HG03280 (cell line): ENCODE results near the gene PSME1.
"Not testable (repeated sequence)": the region's sequence is repeated elsewhere in the genome, so short reads cannot be mapped to it uniquely, and the experiment has no call there.

Source experiments
- ATAC-seq: cut with Tn5 transposase; IDR thresholded peaks from one replicate; pipeline ENCODE4 v1.9.1; 2021; ENCODE audit warnings: mild to moderate bottlenecking, moderate library complexity; ENCODE audit not compliant: unreplicated experiment

The PSME1 gene

DNA sequence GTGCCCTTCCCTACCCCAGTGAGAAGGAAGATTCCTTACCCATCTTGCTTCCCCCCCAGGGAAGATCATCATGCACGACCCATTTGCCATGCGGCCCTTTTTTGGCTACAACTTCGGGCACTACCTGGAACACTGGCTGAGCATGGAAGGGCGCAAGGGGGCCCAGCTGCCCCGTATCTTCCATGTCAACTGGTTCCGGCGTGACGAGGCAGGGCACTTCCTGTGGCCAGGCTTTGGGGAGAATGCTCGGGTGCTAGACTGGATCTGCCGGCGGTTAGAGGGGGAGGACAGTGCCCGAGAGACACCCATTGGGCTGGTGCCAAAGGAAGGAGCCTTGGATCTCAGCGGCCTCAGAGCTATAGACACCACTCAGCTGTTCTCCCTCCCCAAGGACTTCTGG, 32.5 kb upstream of the PSME1 start:
- no peak for ATAC-seq

DNA sequence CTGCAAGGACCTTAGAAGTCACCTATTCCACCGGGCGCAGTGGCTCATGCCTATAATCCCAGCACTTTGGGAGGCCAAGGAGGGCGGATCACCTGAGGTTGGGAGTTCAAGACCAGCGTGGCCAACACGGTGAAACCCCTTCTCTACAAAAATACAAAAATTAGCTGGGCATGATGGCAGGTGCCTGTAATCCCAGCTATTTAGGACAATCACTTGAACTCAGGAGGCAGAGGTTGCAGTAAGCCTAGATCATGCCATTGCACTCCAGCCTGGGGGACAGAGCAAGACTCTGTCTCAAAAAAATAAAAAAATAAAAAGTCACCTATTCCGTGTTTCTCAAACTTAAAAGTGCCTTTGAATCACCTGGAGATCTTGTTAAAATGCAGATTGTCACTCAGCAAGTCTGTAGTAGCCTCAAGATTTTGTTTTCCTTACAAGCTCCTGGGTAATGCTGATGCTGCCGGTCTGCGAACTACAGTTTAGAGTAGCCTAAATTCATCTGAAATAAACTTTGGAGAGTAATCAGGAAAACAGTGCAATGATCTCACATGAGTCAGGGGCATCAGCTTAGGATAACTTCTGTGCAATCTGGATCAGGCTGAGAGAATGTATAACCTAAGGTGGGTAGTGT, 30.3 kb upstream of the PSME1 start:
- not testable (repeated sequence) for ATAC-seq

DNA sequence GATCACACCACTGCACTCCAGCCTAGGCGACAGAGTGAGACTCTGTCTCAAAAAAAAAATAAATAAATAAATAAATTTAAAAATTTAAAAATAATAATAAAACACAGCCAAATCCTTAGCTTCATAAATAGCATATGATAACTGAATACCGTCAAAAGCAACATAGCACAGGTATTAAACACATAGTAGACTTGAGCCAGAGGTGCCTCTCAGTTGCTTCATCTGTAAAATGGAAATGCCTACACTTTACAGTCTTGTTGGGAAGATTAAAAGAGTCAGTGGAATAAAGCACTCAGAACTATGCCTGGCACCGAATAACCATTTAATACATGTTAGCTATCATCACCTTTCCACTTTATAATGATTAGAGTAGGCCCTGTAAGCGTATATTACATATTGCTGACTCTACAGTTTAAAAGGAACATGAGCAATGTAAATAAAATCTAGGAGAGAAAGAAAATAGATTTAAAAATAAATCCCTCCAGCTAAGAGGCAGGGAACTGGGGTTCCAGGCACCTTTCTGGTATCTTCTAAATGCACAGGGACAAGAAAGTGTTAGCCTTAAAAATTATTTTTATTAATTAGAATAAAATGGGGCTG, 29.2 kb upstream of the PSME1 start:
- ATAC-seq: no peak

DNA sequence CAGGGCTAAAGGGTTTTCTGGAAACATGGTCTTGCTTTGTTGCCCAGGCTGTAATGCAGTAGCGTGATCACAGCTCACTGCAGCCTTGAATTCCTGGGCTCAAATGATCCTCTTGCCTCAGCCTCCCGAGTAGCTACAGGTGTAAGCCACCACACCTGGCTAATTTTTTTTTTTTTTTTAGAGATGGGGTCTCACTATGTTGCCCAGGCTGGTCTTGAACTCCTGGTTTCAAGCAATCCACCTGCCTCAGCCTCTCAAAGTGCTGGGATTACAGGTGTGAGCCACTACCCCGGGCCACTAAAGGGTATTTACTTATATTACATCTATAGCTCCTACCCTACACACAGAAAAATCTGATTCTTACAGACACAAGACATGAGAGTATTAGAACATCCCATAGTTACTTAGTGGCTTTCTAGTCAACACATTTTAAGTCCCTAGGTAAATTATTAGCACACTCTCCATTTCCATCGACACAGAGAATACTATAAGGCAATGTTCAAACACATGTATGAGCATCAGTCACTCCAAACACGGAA, 27.6 kb upstream of the PSME1 start:
- ATAC-seq: no peak

DNA sequence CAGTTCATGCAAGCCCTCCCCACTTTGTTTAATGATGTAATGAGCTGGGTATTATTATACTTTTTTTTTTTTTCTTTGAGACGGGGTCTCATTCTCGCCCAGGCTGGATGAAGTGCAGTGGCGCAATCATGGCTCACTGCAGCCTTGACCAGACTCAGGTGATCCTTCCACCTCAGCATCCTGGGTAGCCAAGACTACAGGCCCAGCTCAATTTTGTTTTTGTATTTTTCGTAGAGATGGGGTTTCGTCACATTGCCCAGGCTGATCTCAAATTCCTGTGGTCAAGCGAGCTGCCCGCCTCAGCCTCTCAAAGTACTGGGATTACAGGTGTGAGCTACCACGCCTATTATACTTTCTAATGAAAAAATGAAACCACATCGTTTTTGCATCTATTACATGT, 25.9 kb upstream of the PSME1 start:
- ATAC-seq: no peak

DNA sequence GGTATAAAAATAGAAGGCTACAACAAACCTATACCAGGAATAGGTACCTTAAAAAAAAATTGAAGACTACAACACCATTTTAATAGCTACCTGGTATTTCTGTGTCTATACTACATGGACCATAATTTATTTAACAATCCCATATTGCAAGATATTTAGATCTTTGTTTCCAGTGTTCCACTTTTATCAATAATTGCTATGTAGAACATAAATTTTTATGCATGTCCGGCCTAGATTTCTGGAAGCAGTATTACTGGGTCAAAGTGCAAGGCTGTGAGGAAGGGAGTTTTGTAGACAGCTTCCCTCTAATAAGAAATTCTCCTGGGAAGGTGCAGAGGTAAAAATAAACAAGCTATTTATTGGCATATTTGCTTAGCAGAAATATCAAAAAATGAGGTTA, 25.5 kb upstream of the PSME1 start:
- ATAC-seq: no peak

DNA sequence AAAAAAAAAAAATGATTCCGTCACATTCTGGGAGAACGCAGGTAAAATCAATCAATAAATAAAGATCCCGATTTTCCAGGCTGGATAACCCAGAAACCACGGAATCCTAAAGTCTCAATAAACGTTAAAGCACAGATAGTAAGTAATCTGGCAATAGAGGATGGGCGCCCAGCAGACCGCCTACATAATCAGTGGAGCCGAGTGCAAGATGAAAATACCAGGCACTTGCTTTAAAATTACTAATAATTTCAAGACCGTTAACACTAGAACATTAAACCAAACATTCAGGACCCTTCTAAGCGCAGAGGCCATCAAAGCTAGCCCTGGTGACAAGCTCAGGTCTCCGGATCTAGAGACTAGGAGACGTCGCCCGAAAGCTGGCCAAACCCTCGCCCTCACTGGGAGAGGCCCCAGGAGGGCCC, 22.6 kb upstream of the PSME1 start:
- ATAC-seq: no peak

DNA sequence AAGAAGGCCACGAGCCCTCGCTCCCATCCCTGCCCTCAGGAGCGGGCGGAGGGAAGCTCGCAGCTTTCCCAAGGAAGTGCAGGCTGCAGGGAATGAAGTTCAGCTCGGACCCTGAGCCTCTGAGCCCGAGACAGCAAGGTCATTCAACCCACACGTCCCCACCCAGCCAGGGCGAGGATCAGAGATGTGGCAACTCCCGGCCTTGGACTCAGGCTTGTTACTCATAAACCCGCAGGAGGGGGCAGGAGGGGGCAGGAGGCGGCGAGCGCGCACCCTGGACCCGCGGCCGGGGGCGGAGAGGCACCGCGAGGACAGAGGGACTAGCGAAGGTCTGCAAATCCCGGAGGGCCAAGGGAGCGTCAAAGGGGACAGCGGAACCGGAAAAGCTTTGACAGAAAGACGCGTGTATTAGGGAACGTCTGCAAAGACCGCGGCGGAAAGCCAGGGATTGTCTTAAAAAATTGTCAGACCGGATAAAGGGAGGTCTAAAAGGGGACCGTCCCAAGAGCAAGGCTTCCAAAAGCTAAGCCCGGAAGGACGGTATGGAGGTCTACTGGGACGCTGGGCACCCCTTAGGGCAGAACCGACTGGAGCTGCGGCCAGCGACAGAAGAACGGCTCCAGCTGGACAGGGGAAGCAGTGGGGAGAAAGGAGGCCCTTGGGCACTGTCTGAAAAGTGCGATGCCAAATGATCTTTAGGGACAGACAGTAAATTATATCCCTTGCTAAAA, 22.0 kb upstream of the PSME1 start:
- peak; percentile 29 for ATAC-seq

DNA sequence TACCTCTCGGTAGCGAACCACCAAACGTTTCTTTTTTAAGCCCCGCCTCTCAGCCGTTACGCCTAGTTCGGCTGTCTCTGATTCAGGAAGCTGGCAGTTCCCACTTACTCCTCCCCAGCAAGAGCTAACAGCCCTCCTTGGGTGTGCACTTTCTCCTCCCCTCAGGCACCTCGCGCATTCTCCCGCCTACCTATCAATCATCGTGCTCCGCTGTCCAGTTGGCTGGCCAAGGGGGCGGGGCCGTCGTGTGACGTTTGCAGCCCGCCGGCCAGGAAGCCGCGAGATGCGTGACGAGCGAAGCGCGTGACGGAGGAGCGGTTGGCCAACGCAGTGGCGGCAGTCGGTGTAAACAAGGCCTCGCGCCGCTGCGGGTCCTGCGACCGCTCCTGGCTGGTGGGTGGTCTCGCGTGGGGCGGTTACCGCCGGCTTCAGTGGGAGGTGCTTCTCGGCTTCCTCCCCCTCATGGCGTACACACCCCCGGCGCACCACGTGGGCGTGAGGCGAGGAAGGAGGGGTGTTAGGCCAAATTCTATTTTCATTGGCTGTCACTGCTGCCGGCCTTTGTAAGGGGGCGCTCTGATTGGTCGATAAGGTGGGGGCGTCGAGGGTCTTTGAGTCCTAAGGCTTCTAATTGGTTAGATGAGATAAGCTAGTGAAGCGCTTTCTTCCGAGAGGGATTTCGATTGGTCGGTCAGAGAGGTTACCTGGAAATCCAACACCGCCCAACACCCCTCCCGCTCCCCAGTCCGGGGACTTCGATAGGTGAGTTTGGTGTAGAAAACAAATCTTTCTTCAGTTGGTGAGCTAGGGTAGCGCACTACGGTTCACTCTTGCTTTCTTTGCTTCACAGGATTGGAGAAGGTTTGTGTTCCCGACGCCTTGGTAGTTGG, 21.2 kb upstream of the PSME1 start, which contains the start of the genes DCAF11 and NRL:
TSS of gene DCAF11 (plus strand) at position 246 of the 890 bp plus-strand sequence. CDS start 818 bp downstream, outside the sequence.
TSS of gene NRL (minus strand) at position 418 of the 890 bp plus-strand sequence. CDS start 32,101 bp downstream, outside the sequence.
- peak; percentile 85 for ATAC-seq

DNA sequence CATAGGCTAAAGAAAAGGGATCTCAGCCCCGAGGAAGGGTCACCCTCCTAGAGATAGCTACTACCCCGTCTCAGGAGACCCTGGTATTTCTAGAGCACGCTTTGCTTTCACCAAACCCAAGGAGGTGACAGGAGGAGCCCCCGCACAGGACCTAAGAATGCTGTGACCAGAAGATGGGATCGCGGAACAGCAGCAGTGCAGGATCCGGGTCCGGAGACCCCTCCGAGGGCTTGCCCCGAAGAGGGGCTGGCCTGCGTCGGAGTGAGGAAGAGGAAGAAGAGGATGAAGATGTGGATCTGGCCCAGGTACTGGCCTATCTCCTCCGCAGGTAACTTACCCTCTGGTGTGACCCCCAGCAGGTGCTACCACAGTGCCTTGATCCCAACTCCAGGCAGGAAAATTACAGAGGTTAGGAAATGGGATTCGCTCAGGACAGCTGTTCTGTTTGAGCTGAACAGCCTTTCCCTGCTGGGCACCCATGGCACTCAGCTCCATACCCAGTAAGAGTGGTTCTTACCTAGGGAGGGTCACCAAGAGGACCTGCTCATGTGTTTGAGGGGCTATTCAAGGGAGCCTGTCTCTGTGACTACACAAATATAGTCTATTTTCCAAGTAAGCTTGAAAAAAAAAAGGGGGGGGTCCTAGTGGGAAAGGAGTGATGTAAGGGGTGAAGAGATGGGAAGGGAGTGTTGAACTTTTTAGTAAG, 20.4 kb upstream of the PSME1 start:
- no peak for ATAC-seq

DNA sequence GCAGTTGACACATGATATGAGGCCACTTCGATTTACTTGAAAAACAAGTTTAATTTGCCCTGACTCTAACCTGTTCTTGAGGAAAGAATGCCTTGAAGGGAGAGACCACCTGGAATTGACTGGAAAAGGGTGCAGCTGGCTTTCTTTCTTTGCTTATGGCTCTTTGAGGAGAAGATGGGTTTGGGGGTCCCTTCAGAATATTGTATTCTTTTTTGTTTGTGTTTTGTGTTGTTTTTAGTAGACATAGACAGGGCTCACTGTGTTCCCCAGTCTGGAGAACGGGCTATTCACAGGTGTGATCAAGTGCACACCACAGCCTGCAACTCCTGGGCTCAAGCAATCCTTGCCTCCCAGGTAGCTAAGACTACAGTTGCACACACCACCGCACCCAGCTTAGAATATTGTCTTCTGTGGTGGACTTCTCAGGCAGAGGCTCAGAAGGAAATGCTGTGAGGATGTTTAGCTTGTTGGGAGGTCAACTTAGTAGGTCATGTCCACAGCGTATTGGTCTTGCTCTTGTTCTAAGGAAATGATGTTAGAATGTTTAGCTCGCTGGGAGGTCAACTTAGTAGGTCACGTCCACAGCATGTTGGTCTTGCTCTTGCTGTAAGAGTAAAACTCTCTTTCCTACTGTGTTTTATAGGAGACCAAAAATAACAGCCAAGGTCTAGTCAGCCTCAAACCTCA, 19.7 kb upstream of the PSME1 start:
- no peak for ATAC-seq

DNA sequence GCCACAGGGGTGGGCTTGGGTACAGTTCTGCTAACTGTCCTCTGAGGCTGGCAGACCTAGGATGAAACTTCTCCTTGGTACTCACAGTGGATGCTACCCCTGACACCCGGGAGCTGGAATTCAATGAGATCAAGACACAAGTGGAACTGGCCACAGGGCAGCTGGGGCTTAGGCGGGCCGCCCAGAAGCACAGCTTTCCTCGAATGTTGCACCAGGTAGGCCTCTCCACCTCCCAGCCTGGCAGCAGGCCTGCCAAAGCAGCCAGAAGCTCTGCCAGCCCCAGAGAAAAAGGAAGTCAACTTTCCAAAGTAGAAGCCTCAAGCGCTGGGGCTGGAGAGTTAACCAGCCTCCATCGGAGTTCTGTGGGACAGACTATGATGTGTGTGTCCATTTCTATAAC, 18.8 kb upstream of the PSME1 start:
- ATAC-seq: no peak

DNA sequence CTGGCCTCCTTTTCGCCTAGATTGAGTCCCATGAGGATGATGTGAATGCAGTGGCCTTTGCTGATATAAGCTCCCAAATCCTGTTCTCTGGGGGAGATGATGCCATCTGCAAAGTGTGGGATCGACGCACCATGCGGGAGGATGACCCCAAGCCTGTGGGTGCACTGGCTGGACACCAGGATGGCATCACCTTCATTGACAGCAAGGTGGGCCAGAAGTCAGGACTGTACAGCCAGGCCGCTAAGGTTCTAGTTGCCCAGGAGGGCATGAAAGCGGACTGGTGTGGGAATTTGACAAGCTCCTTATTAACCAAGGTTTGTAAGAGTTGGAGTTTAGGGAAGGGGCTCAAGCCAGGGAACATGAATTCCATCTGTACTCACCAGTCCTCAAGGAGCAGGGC, 16.3 kb upstream of the PSME1 start:
- no peak for ATAC-seq

DNA sequence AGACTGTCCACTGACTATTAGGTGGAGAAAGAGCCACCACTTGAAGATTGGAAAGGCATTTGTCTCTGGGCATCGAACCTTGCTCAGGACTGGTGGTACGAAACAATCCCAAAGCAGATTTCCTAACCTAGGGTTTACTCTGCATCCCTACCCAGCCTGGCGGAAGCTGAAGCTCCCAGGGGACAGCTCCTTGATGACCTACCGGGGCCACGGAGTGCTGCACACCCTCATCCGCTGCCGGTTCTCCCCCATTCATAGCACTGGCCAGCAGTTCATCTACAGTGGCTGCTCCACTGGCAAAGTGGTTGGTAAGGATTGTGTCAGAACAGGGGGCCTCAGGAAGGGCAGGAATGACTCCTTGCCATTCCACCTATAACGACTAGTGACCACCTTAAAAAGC, 14.8 kb upstream of the PSME1 start:
- ATAC-seq: no peak

DNA sequence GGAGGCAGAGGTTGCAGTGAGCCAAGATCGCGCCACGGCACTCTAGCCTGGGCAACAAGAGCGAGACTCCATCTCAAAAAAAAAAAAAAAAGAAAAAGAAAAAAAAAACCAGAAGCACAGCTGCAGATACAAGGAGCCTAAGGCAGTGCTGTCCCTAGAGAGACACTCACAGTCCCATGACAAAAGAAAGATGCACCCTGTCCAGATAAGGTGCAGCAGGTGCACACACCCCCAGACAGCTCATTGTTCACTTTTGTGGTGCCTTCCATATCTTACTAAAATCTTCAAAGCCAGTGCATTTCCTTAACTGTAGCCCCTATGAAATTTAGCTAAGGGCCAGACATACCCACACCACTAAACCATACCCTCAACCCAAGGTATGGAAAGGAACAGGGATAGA, 13.6 kb upstream of the PSME1 start:
- no peak for ATAC-seq

DNA sequence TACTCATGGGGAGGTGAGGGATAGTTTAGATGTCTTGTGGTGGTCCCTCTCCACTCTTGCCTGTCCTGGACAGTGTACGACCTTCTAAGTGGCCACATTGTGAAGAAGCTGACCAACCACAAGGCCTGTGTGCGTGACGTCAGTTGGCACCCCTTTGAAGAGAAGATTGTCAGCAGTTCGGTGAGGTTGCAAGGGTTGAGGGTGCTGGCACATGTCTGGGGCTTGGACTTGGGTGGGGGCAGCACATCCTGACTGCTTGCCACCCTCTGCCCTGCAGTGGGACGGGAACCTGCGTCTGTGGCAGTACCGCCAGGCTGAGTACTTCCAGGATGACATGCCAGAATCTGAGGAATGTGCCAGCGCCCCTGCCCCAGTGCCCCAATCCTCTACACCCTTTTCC, 13.1 kb upstream of the PSME1 start:
- ATAC-seq: no peak

DNA sequence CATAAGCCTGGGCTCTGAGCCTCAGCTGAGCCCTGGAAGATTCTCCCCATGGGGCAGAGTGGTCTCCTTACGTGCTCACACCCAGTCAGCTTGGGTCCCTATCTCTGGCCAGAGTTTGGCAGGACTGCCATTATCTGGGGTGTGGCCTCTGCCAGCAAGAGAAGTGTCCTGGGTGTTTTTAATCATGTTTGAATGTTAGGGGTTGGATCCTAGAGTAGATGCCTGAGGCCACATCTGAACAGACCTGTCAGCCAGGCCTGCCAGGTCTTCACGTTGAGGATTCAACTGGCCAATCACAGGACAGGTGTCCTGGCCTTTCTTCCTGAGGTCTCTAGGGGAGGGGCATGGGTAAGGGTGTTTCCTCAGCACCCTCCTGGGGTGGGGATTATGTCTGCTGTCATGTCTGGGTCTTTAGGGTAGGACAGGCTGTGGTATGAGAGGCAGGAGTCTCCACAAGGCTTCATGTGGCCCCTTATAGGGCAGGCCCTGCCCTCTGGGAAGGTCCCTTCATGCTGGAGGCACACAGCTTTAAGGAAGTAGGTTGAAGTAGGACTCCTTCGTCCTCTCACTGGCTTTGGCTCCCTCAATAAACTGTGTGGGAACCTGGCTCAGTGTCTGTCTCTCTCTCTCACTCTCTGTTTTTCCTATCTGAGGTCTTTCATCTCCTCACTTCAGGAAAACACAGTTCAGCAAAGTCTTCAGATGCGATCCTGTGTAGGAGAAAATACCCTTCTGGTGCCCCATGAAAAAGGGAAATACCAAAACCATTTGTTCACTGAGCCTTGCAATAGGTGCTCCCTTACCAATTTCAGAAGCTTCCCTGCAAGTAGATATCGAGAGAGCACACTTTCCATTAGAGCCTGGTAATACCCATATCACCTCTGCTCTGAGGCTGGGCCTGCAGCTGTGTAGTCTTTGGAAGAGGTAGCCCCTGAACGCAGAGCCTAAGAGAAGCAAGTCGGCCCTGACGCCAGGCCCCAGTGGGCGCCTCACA, 12.3 kb upstream of the PSME1 start:
- no peak for ATAC-seq

DNA sequence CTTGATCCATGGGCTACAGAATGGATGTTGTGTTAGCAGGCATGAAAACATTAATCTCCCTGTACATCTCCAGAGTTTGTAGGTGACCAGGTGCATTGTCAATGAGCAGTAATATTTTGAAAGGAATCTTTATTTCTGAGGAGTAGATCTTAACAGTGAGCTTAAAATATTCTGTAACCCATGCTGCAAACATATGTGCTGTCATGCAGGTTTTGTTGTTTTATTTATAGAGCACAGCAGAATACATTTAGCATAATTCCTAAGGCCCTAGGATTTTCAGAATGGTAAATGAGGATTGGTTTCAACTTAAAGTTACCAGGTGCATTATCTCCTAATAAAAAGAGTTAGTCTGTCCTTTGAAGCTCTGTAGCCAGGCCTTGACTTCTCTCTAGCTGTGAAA, 9.1 kb upstream of the PSME1 start:
- ATAC-seq: no peak
